ENCODE results near the gene HOXB8.

Gene HOXB8

GRCh38 chr17:48624544-48625494, 9.7 kb upstream of the HOXB8 start:
- peak overlapping the region; percentile 94 for H2AFZ ChIP-seq (ENCODE audit: low read depth)
- no peak overlapping the region for H3K27ac ChIP-seq
- H3K4me1 ChIP-seq (ENCODE audit: low read depth, poor library complexity, severe bottlenecking), result no peaks in the 10 kb centered on the region
- H3K36me3 ChIP-seq (ENCODE audit: insufficient read depth), result no peaks in the 10 kb centered on the region
- no peaks in the 10 kb centered on the region for H3K79me2 ChIP-seq (ENCODE audit: insufficient read depth, low read depth)
- H3K27me3 ChIP-seq (ENCODE audit: insufficient read depth, low read depth), result peaks cover 61% of the 10 kb centered on the region
- H3K9ac ChIP-seq, result peak overlapping the region; percentile 78; the same call in 1 of the 2 replicates
- TF ChIP-seq CTCF (conservative IDR thresholded peaks at IDR 0.05; ENCODE audit: low read depth, low read length), result no peak
- H4K20me1 ChIP-seq (ENCODE audit: insufficient read depth), result no peaks in the 10 kb centered on the region
- no peak overlapping the region for H3K4me3 ChIP-seq (IDR thresholded peaks at IDR 0.05; ENCODE audit: insufficient read depth, low read depth, low read length)
- peak overlapping the region; percentile 89; the same call in 1 of the 2 replicates for H3K4me2 ChIP-seq

- Histone ChIP-seq H3K9ac (no peak overlapping the region), H3K79me2 (ENCODE audit: insufficient read depth, low read depth) (no peaks in the 10 kb centered on the region), H3K4me2 (no peak overlapping the region), H2AFZ (ENCODE audit: low read depth) (no peak overlapping the region), H3K4me1 (ENCODE audit: low read depth, poor library complexity, severe bottlenecking) (peaks cover 3% of the 10 kb centered on the region), H3K4me3 (IDR thresholded peaks at IDR 0.05; ENCODE audit: insufficient read depth, low read depth, low read length) (no peak overlapping the region), H3K36me3 (ENCODE audit: insufficient read depth) (no peaks in the 10 kb centered on the region), H3K27me3 (ENCODE audit: insufficient read depth, low read depth) (peaks cover 67% of the 10 kb centered on the region), H3K27ac (no peak overlapping the region), H4K20me1 (ENCODE audit: insufficient read depth) (no peaks in the 10 kb centered on the region)
- TF ChIP-seq CTCF (conservative IDR thresholded peaks at IDR 0.05; ENCODE audit: low read depth, low read length), result no peak
These were observed 9.0 kb upstream of the HOXB8 start for GRCh38 chr17:48624118-48624517.

- no peak overlapping the region for H3K4me2 ChIP-seq
- H4K20me1 ChIP-seq (ENCODE audit: insufficient read depth), result no peaks in the 10 kb centered on the region
- no peaks in the 10 kb centered on the region for H3K79me2 ChIP-seq (ENCODE audit: insufficient read depth, low read depth)
- H3K36me3 ChIP-seq (ENCODE audit: insufficient read depth), result no peaks in the 10 kb centered on the region
- H3K4me1 ChIP-seq (ENCODE audit: low read depth, poor library complexity, severe bottlenecking), result peaks cover 8% of the 10 kb centered on the region
- H3K27me3 ChIP-seq (ENCODE audit: insufficient read depth, low read depth), result peaks cover 70% of the 10 kb centered on the region
- no peak for TF ChIP-seq CTCF (conservative IDR thresholded peaks at IDR 0.05; ENCODE audit: low read depth, low read length)
- no peak overlapping the region for H3K4me3 ChIP-seq (IDR thresholded peaks at IDR 0.05; ENCODE audit: insufficient read depth, low read depth, low read length)
- no peak overlapping the region for H2AFZ ChIP-seq (ENCODE audit: low read depth)
- H3K27ac ChIP-seq, result no peak overlapping the region
- H3K9ac ChIP-seq, result no peak overlapping the region
These were observed 8.5 kb upstream of the HOXB8 start for GRCh38 chr17:48623583-48623982.

GRCh38 chr17:48622857-48623256, 7.8 kb upstream of the HOXB8 start:
- TF ChIP-seq CTCF (conservative IDR thresholded peaks at IDR 0.05; ENCODE audit: low read depth, low read length), result no peak
- H3K27me3 ChIP-seq (ENCODE audit: insufficient read depth, low read depth), result peaks cover 70% of the 10 kb centered on the region
- peaks cover 14% of the 10 kb centered on the region for H3K4me1 ChIP-seq (ENCODE audit: low read depth, poor library complexity, severe bottlenecking)
- H2AFZ ChIP-seq (ENCODE audit: low read depth), result no peak overlapping the region
- H4K20me1 ChIP-seq (ENCODE audit: insufficient read depth), result no peaks in the 10 kb centered on the region
- H3K4me2 ChIP-seq, result no peak overlapping the region
- no peak overlapping the region for H3K9ac ChIP-seq
- H3K27ac ChIP-seq, result no peak overlapping the region
- H3K79me2 ChIP-seq (ENCODE audit: insufficient read depth, low read depth), result no peaks in the 10 kb centered on the region
- no peak overlapping the region for H3K4me3 ChIP-seq (IDR thresholded peaks at IDR 0.05; ENCODE audit: insufficient read depth, low read depth, low read length)
- H3K36me3 ChIP-seq (ENCODE audit: insufficient read depth), result no peaks in the 10 kb centered on the region

All from KMS-11 (cell line).